Activated effector memory CD4-positive, alpha-beta T cell treated with anti-CD3 and anti-CD28 coated beads, Interleukin-2, amount 50 U/mL, for 16 hours (primary cell): ENCODE results near the gene TRPM3.
"Not testable (repeated sequence)": the region's sequence is repeated elsewhere in the genome, so short reads cannot be mapped to it uniquely, and the experiment has no call there.

Source experiments
- DNase-seq: peaks from one replicate; pipeline ENCODE4 v3.0.0-alpha.2; 2020

Gene TRPM3

GRCh38 chr9:70988551-70988950 is 132.9 kb downstream of the TRPM3 start:
- DNase-seq: no peak

- no peak for DNase-seq
Observed at GRCh38 chr9:70987986-70988385, 133.4 kb downstream of the TRPM3 start.

- no peak for DNase-seq
Observed at GRCh38 chr9:70986984-70987383, 134.4 kb downstream of the TRPM3 start.

GRCh38 chr9:70983723-70984295 is 137.6 kb downstream of the TRPM3 start:
- no peak for DNase-seq

GRCh38 chr9:70981312-70981711 is 140.1 kb downstream of the TRPM3 start:
- DNase-seq: no peak

GRCh38 chr9:70979966-70980365 is 141.5 kb downstream of the TRPM3 start:
- DNase-seq: no peak

GRCh38 chr9:70978085-70978484 is 143.3 kb downstream of the TRPM3 start:
- DNase-seq: no peak

GRCh38 chr9:70975821-70976220 is 145.6 kb downstream of the TRPM3 start:
- no peak for DNase-seq

- DNase-seq: no peak
Observed at GRCh38 chr9:70971723-70972122, 149.7 kb downstream of the TRPM3 start.

GRCh38 chr9:70966380-70966779 is 155.0 kb downstream of the TRPM3 start:
- DNase-seq: not testable (repeated sequence)

- no peak for DNase-seq
Observed at GRCh38 chr9:70964861-70965260, 156.6 kb downstream of the TRPM3 start.

- DNase-seq: no peak
Observed at GRCh38 chr9:70963554-70963953, 157.9 kb downstream of the TRPM3 start.

- DNase-seq: no peak
Observed at GRCh38 chr9:70962761-70963440, 158.5 kb downstream of the TRPM3 start.

- no peak for DNase-seq
Observed at GRCh38 chr9:70959366-70959765, 162.1 kb downstream of the TRPM3 start.

- no peak for DNase-seq
Observed at GRCh38 chr9:70954596-70955143, 166.8 kb downstream of the TRPM3 start.

GRCh38 chr9:70954126-70954525 is 167.3 kb downstream of the TRPM3 start:
- no peak for DNase-seq

GRCh38 chr9:70951749-70952727 is 169.4 kb downstream of the TRPM3 start:
- no peak for DNase-seq

- no peak for DNase-seq
Observed at GRCh38 chr9:70950270-70950669, 171.2 kb downstream of the TRPM3 start.

- no peak for DNase-seq
Observed at GRCh38 chr9:70949239-70949638, 172.2 kb downstream of the TRPM3 start.

GRCh38 chr9:70948744-70949143 is 172.7 kb downstream of the TRPM3 start:
- no peak for DNase-seq

GRCh38 chr9:70947511-70947910 is 173.9 kb downstream of the TRPM3 start:
- DNase-seq: no peak

GRCh38 chr9:70947086-70947485 is 174.3 kb downstream of the TRPM3 start:
- no peak for DNase-seq

- no peak for DNase-seq
Observed at GRCh38 chr9:70945301-70945700, 176.1 kb downstream of the TRPM3 start.
